Mesendoderm (in vitro differentiated cells): ENCODE results near the gene CEP112.

Source experiments
- DNase-seq: peaks from one replicate; pipeline ENCODE4 v3.0.0; 2013
- H2AK5ac ChIP-seq: 2 replicates; pipeline ENCODE4 v1.6.1; 2013; ENCODE audit warnings: low read length, inconsistent platforms
- H2BK120ac ChIP-seq: 2 replicates; pipeline ENCODE4 v1.6.1; 2013; ENCODE audit warnings: low read depth, mild to moderate bottlenecking, low read length, moderate library complexity, mixed read lengths
- H2BK15ac ChIP-seq: replicated peaks from 2 replicates; pipeline ENCODE4 v1.6.1; 2013; ENCODE audit warnings: low read depth, mild to moderate bottlenecking, moderate library complexity
- H2BK5ac ChIP-seq: 2 replicates; pipeline ENCODE4 v1.6.1; 2013; ENCODE audit warnings: low read length, inconsistent platforms
- H3K18ac ChIP-seq: 2 replicates; pipeline ENCODE4 v1.6.1; 2013; ENCODE audit warnings: mild to moderate bottlenecking, low read length, mixed read lengths
- H3K23ac ChIP-seq: one replicate; pipeline ENCODE4 v1.6.1; 2013; ENCODE audit warnings: low read length
- H3K27ac ChIP-seq: 2 replicates; pipeline ENCODE4 v1.5.1; 2013; ENCODE audit warnings: low read depth, mild to moderate bottlenecking, inconsistent platforms, low read length, moderate library complexity
- H3K27me3 ChIP-seq: 2 replicates; pipeline ENCODE4 v1.6.1; 2013; ENCODE audit warnings: low read length, control low read depth, mild to moderate bottlenecking, inconsistent platforms; ENCODE audit not compliant: insufficient read depth, poor library complexity
- H3K36me3 ChIP-seq: 2 replicates; pipeline ENCODE4 v1.6.1; 2013; ENCODE audit warnings: low read length, inconsistent platforms; ENCODE audit not compliant: control insufficient read depth, insufficient read depth
- H3K4ac ChIP-seq: one replicate; pipeline ENCODE4 v1.6.1; 2013; ENCODE audit warnings: low read depth, mild to moderate bottlenecking, low read length, moderate library complexity
- H3K4me1 ChIP-seq: 2 replicates; pipeline ENCODE4 v1.6.1; 2013; ENCODE audit warnings: low read depth, low read length, inconsistent platforms; ENCODE audit not compliant: control insufficient read depth
- H3K4me2 ChIP-seq: 2 replicates; pipeline ENCODE4 v1.6.1; 2013; ENCODE audit warnings: low read length
- H3K4me3 ChIP-seq: 2 replicates; pipeline ENCODE4 v1.5.1; 2013; ENCODE audit warnings: mild to moderate bottlenecking, low read length
- H3K56ac ChIP-seq: one replicate; pipeline ENCODE4 v1.6.1; 2013; ENCODE audit warnings: low read length
- H3K79me1 ChIP-seq: 2 replicates; pipeline ENCODE4 v1.6.1; 2013; ENCODE audit warnings: low read length, inconsistent platforms
- H3K79me2 ChIP-seq: 2 replicates; pipeline ENCODE4 v1.6.1; 2013; ENCODE audit warnings: mild to moderate bottlenecking, low read length; ENCODE audit not compliant: control insufficient read depth, insufficient read depth
- H3K9ac ChIP-seq: 2 replicates; pipeline ENCODE4 v1.6.1; 2013; ENCODE audit warnings: low read length, inconsistent platforms
- H4K5ac ChIP-seq: one replicate; pipeline ENCODE4 v1.6.1; 2013; ENCODE audit warnings: low read length
- H4K8ac ChIP-seq: one replicate; pipeline ENCODE4 v1.6.1; 2013; ENCODE audit warnings: low read depth, mild to moderate bottlenecking, control low read depth, low read length, moderate library complexity
- WGBS: extraction: QIAGEN DNeasy Blood & Tissue Kit; methylation state at CpG from one replicate; pipeline ENCODE4 v1.1.7; 2013; ENCODE audit warnings: low lambda C conversion rate, missing lambda C conversion rate; ENCODE audit not compliant: insufficient coverage; ENCODE audit errors: extremely low coverage; 5-methylcytosine and 5-hydroxymethylcytosine counted together

Gene CEP112

GRCh38 chr17:65759532-65759931 lies 432.4 kb downstream of the CEP112 start:
- Histone ChIP-seq H3K79me1 (no peaks in the 10 kb centered on the region), H3K27ac (no peak overlapping the region), H2BK120ac (no peak overlapping the region), H3K4me1 (no peaks in the 10 kb centered on the region), H3K4ac (no peak overlapping the region), H3K56ac (no peak overlapping the region), H3K79me2 (no peaks in the 10 kb centered on the region), H2AK5ac (no peak overlapping the region), H3K23ac (no peak overlapping the region), H2BK5ac (no peak overlapping the region), H3K18ac (no peak overlapping the region), H4K5ac (no peak overlapping the region), H3K4me3 (no peak overlapping the region), H3K9ac (no peak overlapping the region), H4K8ac (no peak overlapping the region), H3K27me3 (no peaks in the 10 kb centered on the region), H3K4me2 (no peak overlapping the region), H3K36me3 (no peaks in the 10 kb centered on the region), H2BK15ac (no peak overlapping the region)
- WGBS = no CpG with 5 or more reads among the region's 4 CpGs
- no peak for DNase-seq

- Histone ChIP-seq H3K4ac (no peak overlapping the region), H3K56ac (no peak overlapping the region), H3K79me2 (no peaks in the 10 kb centered on the region), H2BK15ac (no peak overlapping the region), H4K8ac (no peak overlapping the region), H3K27ac (no peak overlapping the region), H3K4me2 (no peak overlapping the region), H2AK5ac (no peak overlapping the region), H2BK120ac (no peak overlapping the region), H3K79me1 (no peaks in the 10 kb centered on the region), H3K4me3 (no peak overlapping the region), H3K4me1 (no peaks in the 10 kb centered on the region), H3K27me3 (no peaks in the 10 kb centered on the region), H3K36me3 (no peaks in the 10 kb centered on the region), H3K23ac (no peak overlapping the region), H2BK5ac (no peak overlapping the region), H3K9ac (no peak overlapping the region), H4K5ac (no peak overlapping the region), H3K18ac (no peak overlapping the region)
- peak; percentile 4 for DNase-seq
Observed at GRCh38 chr17:65756760-65757159, 435.2 kb downstream of the CEP112 start.

- Histone ChIP-seq H3K36me3 (no peaks in the 10 kb centered on the region), H2BK5ac (no peak overlapping the region), H2BK15ac (no peak overlapping the region), H3K4ac (no peak overlapping the region), H2BK120ac (no peak overlapping the region), H3K27ac (no peak overlapping the region), H3K56ac (no peak overlapping the region), H4K5ac (no peak overlapping the region), H3K9ac (no peak overlapping the region), H3K4me1 (no peaks in the 10 kb centered on the region), H4K8ac (no peak overlapping the region), H3K4me3 (no peak overlapping the region), H3K79me2 (no peaks in the 10 kb centered on the region), H3K18ac (no peak overlapping the region), H2AK5ac (no peak overlapping the region), H3K79me1 (no peaks in the 10 kb centered on the region), H3K23ac (no peak overlapping the region), H3K4me2 (no peak overlapping the region), H3K27me3 (no peaks in the 10 kb centered on the region)
- DNase-seq = no peak
Observed at GRCh38 chr17:65755799-65756198, 436.1 kb downstream of the CEP112 start.

GRCh38 chr17:65754630-65755029 lies 437.3 kb downstream of the CEP112 start:
- no peak overlapping the region for H2BK5ac ChIP-seq
- H3K4me2 ChIP-seq = no peak overlapping the region
- WGBS = no CpG with 5 or more reads among the region's 7 CpGs
- no peak overlapping the region for H3K56ac ChIP-seq
- no peak overlapping the region for H3K4ac ChIP-seq
- no peak overlapping the region for H3K18ac ChIP-seq
- no peak overlapping the region for H3K9ac ChIP-seq
- no peak overlapping the region for H3K4me3 ChIP-seq
- H4K8ac ChIP-seq = no peak overlapping the region
- H3K79me2 ChIP-seq = no peaks in the 10 kb centered on the region
- no peak overlapping the region for H2AK5ac ChIP-seq
- H2BK15ac ChIP-seq = no peak overlapping the region
- no peak overlapping the region for H3K27ac ChIP-seq
- H3K36me3 ChIP-seq = no peaks in the 10 kb centered on the region
- H4K5ac ChIP-seq = no peak overlapping the region
- no peak overlapping the region for H3K23ac ChIP-seq
- no peak for DNase-seq
- no peaks in the 10 kb centered on the region for H3K79me1 ChIP-seq
- no peak overlapping the region for H2BK120ac ChIP-seq
- H3K4me1 ChIP-seq = no peaks in the 10 kb centered on the region
- H3K27me3 ChIP-seq = no peaks in the 10 kb centered on the region

GRCh38 chr17:65754081-65754480 lies 437.9 kb downstream of the CEP112 start:
- Histone ChIP-seq H2AK5ac (no peak overlapping the region), H2BK5ac (no peak overlapping the region), H3K79me2 (no peaks in the 10 kb centered on the region), H3K23ac (no peak overlapping the region), H3K79me1 (no peaks in the 10 kb centered on the region), H3K4ac (no peak overlapping the region), H4K8ac (no peak overlapping the region), H3K4me3 (no peak overlapping the region), H2BK120ac (no peak overlapping the region), H3K4me2 (no peak overlapping the region), H2BK15ac (no peak overlapping the region), H3K18ac (no peak overlapping the region), H3K9ac (no peak overlapping the region), H3K27me3 (no peaks in the 10 kb centered on the region), H3K27ac (no peak overlapping the region), H3K56ac (no peak overlapping the region), H3K4me1 (no peaks in the 10 kb centered on the region), H3K36me3 (no peaks in the 10 kb centered on the region), H4K5ac (no peak overlapping the region)
- WGBS = no CpG with 5 or more reads among the region's 2 CpGs
- no peak for DNase-seq

- H3K79me1 ChIP-seq = no peaks in the 10 kb centered on the region
- no peak overlapping the region for H3K4me2 ChIP-seq
- WGBS = no CpG with 5 or more reads among the region's 4 CpGs
- no peak overlapping the region for H4K5ac ChIP-seq
- H3K27ac ChIP-seq = no peak overlapping the region
- no peak overlapping the region for H4K8ac ChIP-seq
- no peak overlapping the region for H3K18ac ChIP-seq
- H2AK5ac ChIP-seq = no peak overlapping the region
- H2BK15ac ChIP-seq = no peak overlapping the region
- DNase-seq = no peak
- H3K9ac ChIP-seq = no peak overlapping the region
- H3K56ac ChIP-seq = no peak overlapping the region
- no peaks in the 10 kb centered on the region for H3K27me3 ChIP-seq
- no peak overlapping the region for H2BK5ac ChIP-seq
- no peaks in the 10 kb centered on the region for H3K4me1 ChIP-seq
- H3K36me3 ChIP-seq = no peaks in the 10 kb centered on the region
- H3K79me2 ChIP-seq = no peaks in the 10 kb centered on the region
- no peak overlapping the region for H3K4me3 ChIP-seq
- no peak overlapping the region for H3K23ac ChIP-seq
- H3K4ac ChIP-seq = no peak overlapping the region
- H2BK120ac ChIP-seq = no peak overlapping the region
Observed at GRCh38 chr17:65753348-65753747, 438.6 kb downstream of the CEP112 start.
